Mesendoderm (in vitro differentiated cells): ENCODE results near the gene DMTF1.
A peak's percentile ranks its signal among the peaks of the same experiment; 100 is the strongest.
"Not testable (repeated sequence)": the region's sequence is repeated elsewhere in the genome, so short reads cannot be mapped to it uniquely, and the experiment has no call there.

Experiments
- DNase-seq: peaks from one replicate; pipeline ENCODE4 v3.0.0; 2013
- H2AK5ac ChIP-seq: 2 replicates; pipeline ENCODE4 v1.6.1; 2013; ENCODE audit warnings: low read length, inconsistent platforms
- H2BK120ac ChIP-seq: 2 replicates; pipeline ENCODE4 v1.6.1; 2013; ENCODE audit warnings: low read depth, mild to moderate bottlenecking, low read length, moderate library complexity, mixed read lengths
- H2BK15ac ChIP-seq: replicated peaks from 2 replicates; pipeline ENCODE4 v1.6.1; 2013; ENCODE audit warnings: low read depth, mild to moderate bottlenecking, moderate library complexity
- H2BK5ac ChIP-seq: 2 replicates; pipeline ENCODE4 v1.6.1; 2013; ENCODE audit warnings: low read length, inconsistent platforms
- H3K18ac ChIP-seq: 2 replicates; pipeline ENCODE4 v1.6.1; 2013; ENCODE audit warnings: mild to moderate bottlenecking, low read length, mixed read lengths
- H3K23ac ChIP-seq: one replicate; pipeline ENCODE4 v1.6.1; 2013; ENCODE audit warnings: low read length
- H3K27ac ChIP-seq: 2 replicates; pipeline ENCODE4 v1.5.1; 2013; ENCODE audit warnings: low read depth, mild to moderate bottlenecking, inconsistent platforms, low read length, moderate library complexity
- H3K27me3 ChIP-seq: 2 replicates; pipeline ENCODE4 v1.6.1; 2013; ENCODE audit warnings: low read length, control low read depth, mild to moderate bottlenecking, inconsistent platforms; ENCODE audit not compliant: insufficient read depth, poor library complexity
- H3K36me3 ChIP-seq: 2 replicates; pipeline ENCODE4 v1.6.1; 2013; ENCODE audit warnings: low read length, inconsistent platforms; ENCODE audit not compliant: control insufficient read depth, insufficient read depth
- H3K4ac ChIP-seq: one replicate; pipeline ENCODE4 v1.6.1; 2013; ENCODE audit warnings: low read depth, mild to moderate bottlenecking, low read length, moderate library complexity
- H3K4me1 ChIP-seq: 2 replicates; pipeline ENCODE4 v1.6.1; 2013; ENCODE audit warnings: low read depth, low read length, inconsistent platforms; ENCODE audit not compliant: control insufficient read depth
- H3K4me2 ChIP-seq: 2 replicates; pipeline ENCODE4 v1.6.1; 2013; ENCODE audit warnings: low read length
- H3K4me3 ChIP-seq: 2 replicates; pipeline ENCODE4 v1.5.1; 2013; ENCODE audit warnings: mild to moderate bottlenecking, low read length
- H3K56ac ChIP-seq: one replicate; pipeline ENCODE4 v1.6.1; 2013; ENCODE audit warnings: low read length
- H3K79me1 ChIP-seq: 2 replicates; pipeline ENCODE4 v1.6.1; 2013; ENCODE audit warnings: low read length, inconsistent platforms
- H3K79me2 ChIP-seq: 2 replicates; pipeline ENCODE4 v1.6.1; 2013; ENCODE audit warnings: mild to moderate bottlenecking, low read length; ENCODE audit not compliant: control insufficient read depth, insufficient read depth
- H3K9ac ChIP-seq: 2 replicates; pipeline ENCODE4 v1.6.1; 2013; ENCODE audit warnings: low read length, inconsistent platforms
- H4K5ac ChIP-seq: one replicate; pipeline ENCODE4 v1.6.1; 2013; ENCODE audit warnings: low read length
- H4K8ac ChIP-seq: one replicate; pipeline ENCODE4 v1.6.1; 2013; ENCODE audit warnings: low read depth, mild to moderate bottlenecking, control low read depth, low read length, moderate library complexity
- WGBS: extraction: QIAGEN DNeasy Blood & Tissue Kit; methylation state at CpG from one replicate; pipeline ENCODE4 v1.1.7; 2013; ENCODE audit warnings: low lambda C conversion rate, missing lambda C conversion rate; ENCODE audit not compliant: insufficient coverage; ENCODE audit errors: extremely low coverage; 5-methylcytosine and 5-hydroxymethylcytosine counted together

DMTF1 gene

DNA sequence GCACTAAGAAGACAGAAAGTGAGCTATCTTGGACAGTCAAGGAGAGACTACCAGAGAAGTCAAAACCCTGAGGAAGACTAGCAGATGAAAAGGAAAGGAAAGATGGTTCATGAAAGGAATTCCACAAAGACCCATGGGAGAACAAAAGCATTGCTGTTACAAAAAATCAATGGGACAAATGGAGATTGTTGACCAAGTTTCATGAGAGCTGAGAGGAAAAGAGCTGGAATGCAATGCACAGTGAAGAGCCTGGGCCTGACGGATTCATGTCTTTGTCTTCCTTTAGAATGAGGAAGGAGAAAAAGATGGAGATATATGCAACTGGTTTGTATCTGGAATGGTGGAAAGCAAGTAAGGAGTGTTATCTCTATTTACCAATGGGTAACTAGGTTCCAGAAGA is 50.0 kb downstream of the DMTF1 start:
- Histone ChIP-seq H4K8ac (no peak overlapping the region), H3K36me3 (no peaks in the 10 kb centered on the region), H3K79me1 (peaks cover 15% of the 10 kb centered on the region), H2BK120ac (no peak overlapping the region), H3K27ac (no peak overlapping the region), H3K27me3 (no peaks in the 10 kb centered on the region), H4K5ac (no peak overlapping the region), H2BK15ac (no peak overlapping the region), H3K56ac (no peak overlapping the region), H3K4me2 (no peak overlapping the region), H2BK5ac (no peak overlapping the region), H3K23ac (no peak overlapping the region), H3K4ac (no peak overlapping the region), H3K4me3 (no peak overlapping the region), H3K79me2 (peaks cover 35% of the 10 kb centered on the region), H3K4me1 (no peaks in the 10 kb centered on the region), H3K18ac (no peak overlapping the region), H2AK5ac (no peak overlapping the region), H3K9ac (no peak overlapping the region)
- no peak for DNase-seq
- WGBS, result no CpG with 5 or more reads among the region's 1 CpG

DNA sequence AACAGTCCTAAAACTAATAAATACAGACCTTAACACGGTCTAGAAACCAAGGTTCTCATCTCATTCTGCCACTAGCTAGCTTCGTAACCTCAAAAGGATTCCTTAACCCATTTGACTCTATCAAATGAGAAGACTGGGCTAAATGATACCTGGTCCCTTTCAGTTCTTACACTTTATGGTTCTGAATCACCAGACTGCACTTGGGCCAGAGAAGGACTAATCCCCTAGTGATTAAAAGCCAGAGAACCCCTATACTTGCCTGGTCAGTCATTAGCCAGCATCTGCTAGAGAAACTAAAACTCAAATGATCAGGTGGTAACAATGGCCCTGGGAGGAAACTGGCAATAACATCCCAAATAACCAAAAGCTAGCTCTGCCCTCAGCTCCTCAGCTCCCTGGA is 50.5 kb downstream of the DMTF1 start:
- Histone ChIP-seq H3K36me3 (no peaks in the 10 kb centered on the region), H2BK15ac (no peak overlapping the region), H3K18ac (no peak overlapping the region), H2BK120ac (no peak overlapping the region), H3K4me3 (no peak overlapping the region), H3K56ac (no peak overlapping the region), H3K23ac (no peak overlapping the region), H3K9ac (no peak overlapping the region), H2AK5ac (no peak overlapping the region), H3K4me2 (no peak overlapping the region), H3K27ac (no peak overlapping the region), H4K8ac (no peak overlapping the region), H4K5ac (no peak overlapping the region), H3K27me3 (no peaks in the 10 kb centered on the region), H2BK5ac (no peak overlapping the region), H3K79me1 (peaks cover 17% of the 10 kb centered on the region), H3K4me1 (no peaks in the 10 kb centered on the region), H3K4ac (no peak overlapping the region), H3K79me2 (peaks cover 38% of the 10 kb centered on the region)
- DNase-seq, result no peak
- no CpG with 5 or more reads among the region's 2 CpGs for WGBS

DNA sequence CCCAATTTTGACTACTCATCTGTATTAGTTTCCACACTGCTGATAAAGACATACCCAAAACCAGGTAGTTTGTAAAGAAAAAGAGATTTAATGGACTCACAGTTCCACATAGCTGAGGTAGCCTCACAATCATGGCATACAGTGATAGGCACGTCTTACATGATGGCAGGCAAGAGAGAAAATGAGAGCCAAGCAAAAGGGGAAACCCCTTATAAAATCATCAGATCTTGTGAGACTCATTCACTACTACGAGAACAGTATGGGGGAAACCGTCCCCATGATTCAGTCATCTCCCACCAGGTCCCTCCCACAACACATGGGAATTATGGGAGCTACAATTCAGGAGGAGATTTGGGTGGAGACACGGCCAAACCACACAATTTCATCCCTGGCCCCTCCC is 51.7 kb downstream of the DMTF1 start:
- H2BK15ac ChIP-seq, H2BK5ac ChIP-seq, H3K27ac ChIP-seq, H2AK5ac ChIP-seq, H3K4me1 ChIP-seq, H4K5ac ChIP-seq, H3K4ac ChIP-seq, H4K8ac ChIP-seq, H3K9ac ChIP-seq, H3K18ac ChIP-seq, H3K4me2 ChIP-seq, H2BK120ac ChIP-seq, H3K56ac ChIP-seq, H3K36me3 ChIP-seq, H3K23ac ChIP-seq, H3K27me3 ChIP-seq, DNase-seq, H3K4me3 ChIP-seq: not testable (repeated sequence)
- peaks cover 47% of the 10 kb centered on the region for H3K79me2 ChIP-seq
- H3K79me1 ChIP-seq, result peaks cover 24% of the 10 kb centered on the region
- WGBS, result no CpG with 5 or more reads among the region's 4 CpGs

DNA sequence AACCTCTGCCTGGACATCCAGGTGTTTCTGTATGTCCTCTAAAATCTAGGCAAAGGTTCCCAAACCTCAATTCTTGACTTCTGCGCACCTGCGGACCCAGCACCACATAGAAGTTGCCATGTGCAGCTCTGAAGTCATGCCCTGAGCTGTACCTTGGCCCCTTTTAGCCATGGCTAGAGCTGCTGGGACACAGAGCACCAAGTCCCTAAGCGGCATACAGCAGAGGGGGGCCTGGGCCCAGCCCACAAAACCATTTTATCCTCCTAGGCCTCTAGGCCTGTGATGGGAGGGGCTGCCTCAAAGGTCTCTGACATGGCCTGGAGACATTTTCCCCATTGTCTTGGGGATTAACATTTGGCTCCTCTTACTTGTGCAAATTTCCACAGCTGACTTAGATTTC is 52.7 kb downstream of the DMTF1 start:
- no peaks in the 10 kb centered on the region for H3K4me1 ChIP-seq
- no peak overlapping the region for H3K27ac ChIP-seq
- H4K5ac ChIP-seq, result no peak overlapping the region
- H3K4me3 ChIP-seq, result no peak overlapping the region
- no peak overlapping the region for H2BK15ac ChIP-seq
- no peak overlapping the region for H2BK120ac ChIP-seq
- no peak overlapping the region for H3K18ac ChIP-seq
- no peaks in the 10 kb centered on the region for H3K36me3 ChIP-seq
- peaks cover 48% of the 10 kb centered on the region for H3K79me2 ChIP-seq
- no peak overlapping the region for H3K23ac ChIP-seq
- peaks cover 26% of the 10 kb centered on the region for H3K79me1 ChIP-seq
- H2BK5ac ChIP-seq, result no peak overlapping the region
- no peak overlapping the region for H3K9ac ChIP-seq
- peak; percentile 54 for DNase-seq
- H3K27me3 ChIP-seq, result no peaks in the 10 kb centered on the region
- no peak overlapping the region for H3K4me2 ChIP-seq
- H2AK5ac ChIP-seq, result no peak overlapping the region
- no peak overlapping the region for H3K56ac ChIP-seq
- no peak overlapping the region for H3K4ac ChIP-seq
- no CpG with 5 or more reads among the region's 3 CpGs for WGBS
- H4K8ac ChIP-seq, result no peak overlapping the region

DNA sequence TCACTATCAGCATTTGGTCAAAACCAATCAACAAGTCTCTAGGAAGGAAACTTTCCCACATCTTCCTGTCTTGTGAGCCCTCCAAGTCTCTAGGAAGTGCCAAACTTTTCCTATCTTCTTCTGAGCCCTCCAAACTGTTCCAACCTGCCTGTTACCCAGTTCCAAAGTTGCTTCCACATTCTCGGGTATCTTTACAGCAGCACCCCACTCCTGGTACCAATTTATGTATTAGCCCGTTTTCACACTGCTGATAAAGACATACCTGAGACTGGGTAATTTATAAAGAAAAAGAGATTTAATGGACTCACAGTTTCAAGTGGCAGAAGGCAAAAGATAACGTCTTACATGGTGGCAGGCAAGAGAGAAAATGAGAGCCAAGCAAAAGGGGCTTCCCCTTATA is 53.4 kb downstream of the DMTF1 start:
- H3K18ac ChIP-seq, H3K4ac ChIP-seq, H3K4me1 ChIP-seq, H3K23ac ChIP-seq, H3K36me3 ChIP-seq, H3K9ac ChIP-seq, DNase-seq, H4K8ac ChIP-seq, H2BK120ac ChIP-seq, H3K4me2 ChIP-seq, H3K27me3 ChIP-seq, H3K4me3 ChIP-seq, H3K56ac ChIP-seq, H2BK5ac ChIP-seq, H4K5ac ChIP-seq, H3K27ac ChIP-seq, H2BK15ac ChIP-seq, H2AK5ac ChIP-seq: not testable (repeated sequence)
- no CpG with 5 or more reads among the region's 3 CpGs for WGBS
- H3K79me1 ChIP-seq, result peaks cover 24% of the 10 kb centered on the region
- H3K79me2 ChIP-seq, result peaks cover 47% of the 10 kb centered on the region

DNA sequence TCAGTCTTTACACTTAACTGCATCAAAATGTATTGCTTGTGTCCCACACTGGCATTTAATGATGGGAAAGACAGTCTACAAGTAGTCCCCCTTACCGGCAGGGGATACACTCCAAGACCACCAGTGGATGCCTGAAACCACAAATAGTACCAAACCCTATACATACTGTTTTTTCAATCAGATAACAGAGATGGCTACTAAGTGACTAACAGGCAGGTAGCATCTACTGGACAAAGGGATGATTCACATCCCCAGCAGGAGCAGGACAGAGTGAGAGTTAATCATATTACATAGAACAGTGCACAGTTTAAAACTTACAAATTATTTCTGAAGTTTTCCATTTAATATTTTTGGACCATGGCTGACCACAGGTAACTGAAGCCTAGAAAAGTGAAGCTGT is 54.1 kb downstream of the DMTF1 start:
- H3K27ac ChIP-seq, result no peak overlapping the region
- no peak overlapping the region for H3K9ac ChIP-seq
- H2BK15ac ChIP-seq, result no peak overlapping the region
- no peak overlapping the region for H2BK5ac ChIP-seq
- no peaks in the 10 kb centered on the region for H3K4me1 ChIP-seq
- H3K18ac ChIP-seq, result no peak overlapping the region
- no peaks in the 10 kb centered on the region for H3K27me3 ChIP-seq
- H3K23ac ChIP-seq, result no peak overlapping the region
- peaks cover 30% of the 10 kb centered on the region for H3K79me1 ChIP-seq
- H4K8ac ChIP-seq, result no peak overlapping the region
- H2BK120ac ChIP-seq, result no peak overlapping the region
- no peak overlapping the region for H2AK5ac ChIP-seq
- no peak overlapping the region for H3K56ac ChIP-seq
- H3K4me2 ChIP-seq, result no peak overlapping the region
- no CpG with 5 or more reads among the region's 1 CpG for WGBS
- no peaks in the 10 kb centered on the region for H3K36me3 ChIP-seq
- H3K79me2 ChIP-seq, result peaks cover 54% of the 10 kb centered on the region
- H3K4ac ChIP-seq, result no peak overlapping the region
- no peak overlapping the region for H4K5ac ChIP-seq
- DNase-seq, result no peak
- no peak overlapping the region for H3K4me3 ChIP-seq
